Measurements from ENCODE around the gene ZBTB16. TPM values are rescaled to one million over a fixed set of nuclear protein-coding genes. Genes with fewer than 3 reads are reported as not detected.

Gene ZBTB16
- total RNA-seq, 2 donors from 2014 or later, result 6.1 to 10.6 TPM

DNA sequence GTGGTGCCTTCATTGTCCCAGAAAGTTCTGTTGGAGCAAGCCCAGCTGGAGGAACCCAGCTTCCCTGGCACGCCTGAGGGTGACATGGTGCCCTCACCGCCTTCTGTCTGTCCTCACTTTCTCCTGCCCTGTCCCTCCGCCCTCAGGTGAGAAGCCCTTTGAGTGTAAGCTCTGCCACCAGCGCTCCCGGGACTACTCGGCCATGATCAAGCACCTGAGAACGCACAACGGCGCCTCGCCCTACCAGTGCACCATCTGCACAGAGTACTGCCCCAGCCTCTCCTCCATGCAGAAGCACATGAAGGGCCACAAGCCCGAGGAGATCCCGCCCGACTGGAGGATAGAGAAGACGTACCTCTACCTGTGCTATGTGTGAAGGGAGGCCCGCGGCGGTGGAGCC is 190.7 kb downstream of the ZBTB16 start:
- Mint-ChIP-seq H3K9me3 (no peaks in the 10 kb centered on the region), H3K4me1 (peaks cover 3% of the 10 kb centered on the region), H3K36me3 (ENCODE audit: low read depth) (peaks cover 6% of the 10 kb centered on the region), H3K4me3 (no peak overlapping the region), H3K27me3 (no peaks in the 10 kb centered on the region), H3K27ac (no peak overlapping the region)
- no peak for ATAC-seq (replicated peaks)

GRCh38 chr11:114250993-114251814 is 191.7 kb downstream of the ZBTB16 start:
- Mint-ChIP-seq H3K9me3 (no peaks in the 10 kb centered on the region), H3K4me1 (peaks cover 3% of the 10 kb centered on the region), H3K27ac (no peak overlapping the region), H3K27me3 (no peaks in the 10 kb centered on the region), H3K4me3 (no peak overlapping the region), H3K36me3 (ENCODE audit: low read depth) (peaks cover 6% of the 10 kb centered on the region)
- ATAC-seq (replicated peaks), result no peak

- H3K4me3 Mint-ChIP-seq, result no peak overlapping the region
- H3K36me3 Mint-ChIP-seq (ENCODE audit: low read depth), result peaks cover 6% of the 10 kb centered on the region
- no peak overlapping the region for H3K27ac Mint-ChIP-seq
- no peaks in the 10 kb centered on the region for H3K9me3 Mint-ChIP-seq
- no peaks in the 10 kb centered on the region for H3K27me3 Mint-ChIP-seq
- peaks cover 3% of the 10 kb centered on the region for H3K4me1 Mint-ChIP-seq
- ATAC-seq (replicated peaks), result no peak
Measured at GRCh38 chr11:114251815-114252337, 192.4 kb downstream of the ZBTB16 start.

DNA sequence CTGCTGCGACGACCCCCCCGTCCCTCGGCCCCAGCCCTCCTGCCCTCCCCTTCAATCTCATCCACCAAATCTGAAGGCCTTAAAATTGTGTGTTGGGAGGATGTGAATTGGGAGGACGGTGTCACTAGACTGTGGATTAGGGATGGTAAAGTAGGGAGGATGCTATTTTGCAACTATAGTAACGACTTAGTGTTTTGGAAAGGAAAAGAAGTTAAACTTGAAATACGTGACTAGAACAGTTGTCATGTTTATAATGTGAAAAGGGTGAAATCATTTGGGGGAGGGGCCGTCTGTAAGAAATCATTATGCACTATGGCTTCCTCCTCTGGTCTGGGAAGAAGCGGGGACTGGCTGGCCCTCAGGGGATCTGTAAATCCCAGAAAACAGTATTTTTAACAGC is 193.3 kb downstream of the ZBTB16 start:
- Mint-ChIP-seq H3K36me3 (ENCODE audit: low read depth) (peaks cover 6% of the 10 kb centered on the region), H3K27me3 (no peaks in the 10 kb centered on the region), H3K9me3 (no peaks in the 10 kb centered on the region), H3K4me3 (no peak overlapping the region), H3K27ac (no peak overlapping the region), H3K4me1 (peaks cover 3% of the 10 kb centered on the region)
- ATAC-seq (replicated peaks), result no peak

GRCh38 chr11:114253771-114254170 is 194.3 kb downstream of the ZBTB16 start:
- peaks cover 6% of the 10 kb centered on the region for H3K36me3 Mint-ChIP-seq (ENCODE audit: low read depth)
- no peaks in the 10 kb centered on the region for H3K27me3 Mint-ChIP-seq
- ATAC-seq (replicated peaks), result no peak
- H3K27ac Mint-ChIP-seq, result no peak overlapping the region
- H3K4me3 Mint-ChIP-seq, result no peak overlapping the region
- H3K4me1 Mint-ChIP-seq, result peaks cover 3% of the 10 kb centered on the region
- H3K9me3 Mint-ChIP-seq, result no peaks in the 10 kb centered on the region

DNA sequence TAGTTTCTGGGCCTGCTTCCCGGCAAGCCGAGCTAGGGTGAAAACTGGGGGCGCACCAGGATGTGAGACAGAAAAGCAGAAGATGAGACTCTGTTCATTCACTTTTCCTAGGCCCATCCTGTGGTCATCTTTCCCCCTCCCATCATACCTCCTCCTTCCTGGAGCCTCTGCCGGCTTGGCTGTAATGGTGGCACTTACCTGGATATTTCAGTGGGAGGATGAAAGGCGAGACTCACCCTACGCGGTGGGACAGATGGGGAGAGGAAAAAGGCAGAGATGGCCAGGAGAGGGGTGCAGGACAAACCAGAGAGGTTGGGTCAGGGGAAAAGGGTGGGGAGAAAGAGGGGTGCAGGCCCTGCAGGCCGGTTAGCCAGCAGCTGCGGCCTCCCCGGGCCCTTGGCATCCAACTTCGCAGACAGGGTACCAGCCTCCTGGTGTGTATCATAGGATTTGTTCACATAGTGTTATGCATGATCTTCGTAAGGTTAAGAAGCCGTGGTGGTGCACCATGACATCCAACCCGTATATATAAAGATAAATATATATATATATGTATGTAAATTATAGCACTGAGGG is 195.1 kb downstream of the ZBTB16 start:
- H3K36me3 Mint-ChIP-seq (ENCODE audit: low read depth), result peaks cover 6% of the 10 kb centered on the region
- peaks cover 3% of the 10 kb centered on the region for H3K4me1 Mint-ChIP-seq
- no peaks in the 10 kb centered on the region for H3K9me3 Mint-ChIP-seq
- no peaks in the 10 kb centered on the region for H3K27me3 Mint-ChIP-seq
- no peak overlapping the region for H3K27ac Mint-ChIP-seq
- no peak overlapping the region for H3K4me3 Mint-ChIP-seq
- ATAC-seq (replicated peaks), result no peak

DNA sequence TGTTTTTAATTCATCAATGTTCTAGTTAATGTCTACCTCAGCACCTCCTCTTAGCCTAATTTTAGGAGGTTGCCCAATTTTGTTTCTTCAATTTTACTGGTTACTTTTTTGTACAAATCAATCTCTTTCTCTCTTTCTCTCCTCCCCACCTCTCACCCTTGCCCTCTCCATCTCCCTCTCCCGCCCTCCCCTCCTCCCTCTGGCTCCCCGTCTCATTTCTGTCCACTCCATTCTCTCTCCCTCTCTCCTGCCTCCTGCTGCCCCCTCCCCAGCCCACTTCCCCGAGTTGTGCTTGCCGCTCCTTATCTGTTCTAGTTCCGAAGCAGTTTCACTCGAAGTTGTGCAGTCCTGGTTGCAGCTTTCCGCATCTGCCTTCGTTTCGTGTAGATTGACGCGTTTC is 195.8 kb downstream of the ZBTB16 start:
- Mint-ChIP-seq H3K27ac (no peak overlapping the region), H3K27me3 (no peaks in the 10 kb centered on the region), H3K4me3 (no peak overlapping the region), H3K9me3 (no peaks in the 10 kb centered on the region), H3K4me1 (peaks cover 3% of the 10 kb centered on the region), H3K36me3 (ENCODE audit: low read depth) (peaks cover 2% of the 10 kb centered on the region)
- no peak for ATAC-seq (replicated peaks)

- H3K27ac Mint-ChIP-seq, result no peak overlapping the region
- H3K4me1 Mint-ChIP-seq, result peaks cover 3% of the 10 kb centered on the region
- no peak overlapping the region for H3K4me3 Mint-ChIP-seq
- no peak for ATAC-seq (replicated peaks)
- H3K36me3 Mint-ChIP-seq (ENCODE audit: low read depth), result no peaks in the 10 kb centered on the region
- no peaks in the 10 kb centered on the region for H3K27me3 Mint-ChIP-seq
- H3K9me3 Mint-ChIP-seq, result no peaks in the 10 kb centered on the region
Measured at GRCh38 chr11:114256176-114256966, 196.9 kb downstream of the ZBTB16 start.

DNA sequence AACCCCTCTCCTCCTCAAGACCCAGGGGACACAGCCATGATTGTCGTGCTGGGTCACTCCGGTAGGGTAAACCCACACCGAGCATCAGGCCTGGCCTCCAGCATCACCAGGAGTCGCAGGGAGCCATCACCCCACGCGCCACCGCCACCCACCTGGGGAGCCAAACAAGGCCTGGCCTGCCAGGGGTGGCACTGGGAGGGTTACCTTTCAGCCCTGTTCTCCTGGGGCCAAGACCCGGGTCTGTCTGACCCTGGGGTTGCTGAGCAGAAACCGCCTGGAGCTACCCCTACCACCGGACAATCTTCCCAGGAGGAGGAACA is 197.4 kb downstream of the ZBTB16 start:
- Mint-ChIP-seq H3K9me3 (no peaks in the 10 kb centered on the region), H3K4me1 (peaks cover 3% of the 10 kb centered on the region), H3K4me3 (no peak overlapping the region), H3K27me3 (no peaks in the 10 kb centered on the region), H3K36me3 (ENCODE audit: low read depth) (no peaks in the 10 kb centered on the region), H3K27ac (no peak overlapping the region)
- ATAC-seq (replicated peaks), result peak; percentile 9

- H3K9me3 Mint-ChIP-seq, result no peaks in the 10 kb centered on the region
- peaks cover under 1% of the 10 kb centered on the region for H3K4me1 Mint-ChIP-seq
- no peak for ATAC-seq (replicated peaks)
- no peaks in the 10 kb centered on the region for H3K27me3 Mint-ChIP-seq
- H3K27ac Mint-ChIP-seq, result no peak overlapping the region
- H3K4me3 Mint-ChIP-seq, result no peak overlapping the region
- no peaks in the 10 kb centered on the region for H3K36me3 Mint-ChIP-seq (ENCODE audit: low read depth)
Measured at GRCh38 chr11:114257621-114258558, 198.4 kb downstream of the ZBTB16 start.

DNA sequence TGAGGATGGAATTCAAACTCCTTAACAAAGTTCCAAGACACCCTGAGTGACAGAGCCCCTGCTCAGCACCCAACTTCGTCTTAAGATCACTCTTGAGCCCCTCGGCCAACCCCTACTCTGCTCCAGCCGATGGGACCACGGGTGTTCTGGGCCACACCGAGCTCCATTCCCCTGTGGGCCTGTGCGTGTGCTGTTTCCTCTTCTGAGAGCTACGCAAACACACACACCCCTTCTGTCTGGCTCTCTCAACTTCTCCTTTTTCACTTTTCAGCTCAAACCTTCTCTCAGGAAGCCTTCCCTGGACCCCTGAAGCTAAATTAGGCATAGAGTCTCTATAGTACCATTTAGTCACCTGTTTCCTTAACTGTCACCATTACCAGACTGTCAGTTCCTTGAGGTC is 199.2 kb downstream of the ZBTB16 start:
- H3K27ac Mint-ChIP-seq, result peak overlapping the region; percentile 10
- H3K36me3 Mint-ChIP-seq (ENCODE audit: low read depth), result no peaks in the 10 kb centered on the region
- no peaks in the 10 kb centered on the region for H3K9me3 Mint-ChIP-seq
- no peak overlapping the region for H3K4me3 Mint-ChIP-seq
- no peak for ATAC-seq (replicated peaks)
- no peaks in the 10 kb centered on the region for H3K4me1 Mint-ChIP-seq
- H3K27me3 Mint-ChIP-seq, result no peaks in the 10 kb centered on the region

DNA sequence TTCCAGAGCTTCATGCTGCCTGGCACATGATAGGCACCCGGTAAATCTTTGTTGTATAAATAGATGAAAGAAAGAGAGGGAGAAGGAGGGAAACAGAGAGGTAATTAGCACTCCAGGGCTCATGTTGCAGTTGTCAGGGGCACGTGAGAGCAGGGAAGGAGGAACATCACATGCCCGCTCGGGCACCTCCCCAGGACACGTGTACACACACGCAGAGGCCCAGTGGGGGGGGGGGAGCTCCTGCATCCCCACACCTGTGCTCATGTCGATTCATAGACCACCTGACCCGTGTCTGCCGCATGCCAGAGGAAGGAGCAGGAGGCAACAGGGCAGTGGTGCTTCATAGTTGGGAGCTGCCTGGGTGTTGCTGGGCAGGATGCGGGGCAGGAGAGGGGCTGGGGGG is 199.6 kb downstream of the ZBTB16 start:
- no peaks in the 10 kb centered on the region for H3K27me3 Mint-ChIP-seq
- H3K27ac Mint-ChIP-seq, result peak overlapping the region; percentile 10
- H3K4me3 Mint-ChIP-seq, result no peak overlapping the region
- H3K9me3 Mint-ChIP-seq, result no peaks in the 10 kb centered on the region
- H3K36me3 Mint-ChIP-seq (ENCODE audit: low read depth), result no peaks in the 10 kb centered on the region
- no peak for ATAC-seq (replicated peaks)
- H3K4me1 Mint-ChIP-seq, result no peaks in the 10 kb centered on the region

GRCh38 chr11:114259551-114259983 is 200.1 kb downstream of the ZBTB16 start:
- no peak for ATAC-seq (replicated peaks)
- Mint-ChIP-seq H3K36me3 (ENCODE audit: low read depth) (no peaks in the 10 kb centered on the region), H3K4me3 (no peak overlapping the region), H3K4me1 (no peaks in the 10 kb centered on the region), H3K27me3 (no peaks in the 10 kb centered on the region), H3K27ac (no peak overlapping the region), H3K9me3 (no peaks in the 10 kb centered on the region)

DNA sequence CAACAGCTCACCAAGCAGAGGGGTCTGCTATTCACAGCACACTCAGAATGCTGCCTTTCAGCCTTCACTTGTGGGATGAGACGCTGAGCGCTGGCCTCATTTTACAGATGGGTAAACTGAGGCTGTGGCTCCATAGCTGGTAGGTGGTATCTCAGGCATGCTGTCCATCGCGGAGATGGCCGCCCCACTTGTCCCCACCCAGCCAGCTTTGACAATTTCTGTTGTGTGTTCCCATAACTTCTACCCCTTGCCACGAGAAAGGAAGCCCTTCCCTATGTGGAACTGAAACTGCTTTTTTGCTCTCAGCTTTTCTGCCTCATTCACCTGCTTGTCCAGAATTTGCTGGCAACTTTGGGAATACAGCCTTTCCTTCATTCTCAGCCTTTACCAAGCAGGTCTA is 200.6 kb downstream of the ZBTB16 start:
- no peak for ATAC-seq (replicated peaks)
- H3K36me3 Mint-ChIP-seq (ENCODE audit: low read depth), result no peaks in the 10 kb centered on the region
- H3K4me1 Mint-ChIP-seq, result no peaks in the 10 kb centered on the region
- no peaks in the 10 kb centered on the region for H3K27me3 Mint-ChIP-seq
- H3K4me3 Mint-ChIP-seq, result no peak overlapping the region
- H3K27ac Mint-ChIP-seq, result no peak overlapping the region
- no peaks in the 10 kb centered on the region for H3K9me3 Mint-ChIP-seq

Measured in activated T-helper 17 cell treated with anti-CD3 and anti-CD28 coated beads, Interleukin-2, amount 50 U/mL, for 72 hours (primary cell).